Activated CD8-positive, alpha-beta memory T cell treated with anti-CD3 and anti-CD28 coated beads, Interleukin-2, amount 50 U/mL, for 1 hour (primary cell): Measurements from ENCODE around the gene TMCO1.
"Not testable (repeated sequence)": the region's sequence is repeated elsewhere in the genome, so short reads cannot be mapped to it uniquely, and the experiment has no call there.

Experiments
- DNase-seq: peaks from one replicate; pipeline ENCODE4 v3.0.0-alpha.2; 2020; ENCODE audit errors: extremely low read depth

Gene TMCO1

GRCh38 chr1:165686971-165687433 lies 81.7 kb downstream of the TMCO1 start:
- DNase-seq, result no peak

- no peak for DNase-seq
These were observed 82.3 kb downstream of the TMCO1 start for GRCh38 chr1:165686121-165686970.

DNA sequence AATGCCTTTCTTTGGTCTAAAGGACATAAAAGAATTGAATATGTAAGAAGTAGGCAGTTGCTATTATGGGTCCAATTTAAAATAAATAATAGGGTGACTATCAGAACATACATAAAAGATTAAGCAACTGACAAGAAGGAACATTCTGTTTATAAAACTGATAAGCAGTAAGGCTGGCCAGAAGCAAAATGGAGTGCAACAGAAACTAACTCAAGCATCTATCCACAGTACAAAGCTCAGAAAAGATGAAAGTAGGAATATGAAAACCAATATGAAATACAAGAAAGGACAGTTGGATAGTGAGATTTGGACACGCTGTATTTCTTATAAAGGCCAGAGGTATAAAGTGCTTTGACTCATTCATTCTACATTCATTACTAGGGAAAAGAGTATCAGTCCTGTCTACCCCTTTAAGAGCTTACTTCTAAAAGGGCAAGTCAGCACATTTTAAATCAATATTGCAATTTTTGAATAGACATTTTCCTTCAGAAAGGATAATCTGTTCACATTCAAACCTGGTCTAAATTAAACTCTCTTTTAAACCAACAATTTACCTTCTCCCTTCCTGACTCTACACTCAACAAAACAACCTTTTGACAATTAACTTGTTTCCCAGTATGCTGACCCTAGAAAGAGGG lies 84.7 kb downstream of the TMCO1 start:
- DNase-seq, result no peak

DNA sequence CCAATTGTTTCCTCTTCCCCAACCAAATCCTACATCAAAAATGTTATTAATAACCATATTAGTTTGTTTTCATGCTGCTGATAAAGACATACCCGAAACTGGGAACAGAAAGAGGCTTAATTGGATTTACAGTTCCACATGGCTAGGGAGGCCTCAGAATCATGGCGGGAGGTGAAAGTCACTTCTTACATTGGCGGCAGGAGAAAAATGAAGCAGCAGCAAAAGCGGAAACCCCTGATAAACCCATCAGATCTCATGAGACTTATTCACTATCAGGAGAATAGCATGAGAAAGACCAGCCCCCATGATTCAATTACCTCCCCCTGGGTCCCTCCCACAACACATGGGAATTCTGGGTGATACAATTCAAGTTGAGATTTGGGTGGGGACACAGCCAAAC lies 87.9 kb downstream of the TMCO1 start:
- not testable (repeated sequence) for DNase-seq

DNA sequence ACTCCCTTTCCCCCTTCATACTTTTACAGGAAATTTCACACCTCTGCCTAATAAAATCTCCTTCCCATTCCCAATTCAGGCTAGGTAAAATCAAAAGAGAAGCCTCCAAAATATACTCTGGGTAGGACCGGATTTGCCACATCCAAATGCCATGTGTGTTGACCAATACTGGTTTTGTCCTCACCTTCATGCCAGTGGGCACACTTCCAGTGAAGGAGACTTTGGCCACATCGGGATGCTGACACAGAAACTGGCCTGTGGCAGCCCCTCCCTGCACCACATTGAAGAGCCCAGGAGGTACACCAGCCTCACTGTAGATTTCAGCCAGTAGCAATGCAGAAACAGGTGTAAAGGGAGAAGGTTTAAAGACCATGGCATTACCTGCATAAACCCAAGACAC lies 88.4 kb downstream of the TMCO1 start:
- no peak for DNase-seq

DNA sequence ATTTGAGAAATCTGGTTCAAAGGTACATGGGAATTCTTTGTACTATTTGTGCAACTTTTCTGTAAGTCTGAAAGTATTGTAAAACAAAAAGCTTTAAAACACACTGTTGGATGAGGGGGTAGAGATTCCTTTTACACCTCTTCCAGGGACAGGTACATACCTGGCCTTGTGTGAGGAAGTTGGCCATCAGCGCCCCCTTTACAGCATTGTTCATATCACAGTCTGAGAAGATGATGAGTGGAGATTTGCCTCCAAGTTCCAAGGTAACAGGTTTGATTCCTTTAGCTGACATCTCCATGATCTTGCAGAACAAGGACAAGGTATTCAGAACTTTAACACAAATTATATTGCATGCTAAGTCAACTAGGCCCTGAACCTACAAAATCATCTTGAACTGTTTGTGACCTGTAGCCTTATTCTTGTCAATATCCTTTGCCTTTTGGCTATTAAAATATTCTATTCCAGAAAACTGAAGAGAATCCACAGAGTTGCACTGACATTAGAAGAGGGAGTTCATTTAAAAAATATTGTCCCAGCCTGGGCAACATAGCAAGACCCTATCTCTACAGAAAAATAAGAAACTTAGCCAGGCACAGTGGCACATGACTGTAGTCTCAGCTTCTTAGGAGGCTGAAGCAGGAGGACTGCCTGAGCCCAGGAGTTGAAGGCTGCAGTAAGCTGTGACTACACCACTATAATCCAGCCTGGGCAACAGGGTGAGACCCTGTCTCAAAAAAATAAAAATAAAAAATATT lies 89.2 kb downstream of the TMCO1 start:
- DNase-seq, result no peak

- DNase-seq, result no peak
These were observed 90.2 kb downstream of the TMCO1 start for GRCh38 chr1:165678509-165678908.
